Erythroblast (primary cell): Measurements from ENCODE around the gene GALE.

Source experiments
- GATA1 ChIP-seq: IDR thresholded peaks from 2 replicates; pipeline ENCODE4 v1.6.1; 2011; ENCODE audit warnings: low read depth, mild to moderate bottlenecking, control low read depth, low read length, moderate library complexity
- POLR2A ChIP-seq: IDR thresholded peaks from 2 replicates; pipeline ENCODE4 v1.6.1; 2011; ENCODE audit warnings: mild to moderate bottlenecking, low read length

GRCh38 chr1:23823767-23824166 is 23.2 kb upstream of the GALE start:
- no peak for TF ChIP-seq POLR2A
- no peak for TF ChIP-seq GATA1
